ENCODE results near the gene TMEM63B. TPM values are rescaled to one million over a fixed set of nuclear protein-coding genes. Genes with fewer than 3 reads are reported as not detected.
"Not testable (repeated sequence)": the region's sequence is repeated elsewhere in the genome, so short reads cannot be mapped to it uniquely, and the experiment has no call there.

The TMEM63B gene
- total RNA-seq, 4 donors from 2014 or later, result 21.6 to 41.7 (median 29.3) TPM

DNA sequence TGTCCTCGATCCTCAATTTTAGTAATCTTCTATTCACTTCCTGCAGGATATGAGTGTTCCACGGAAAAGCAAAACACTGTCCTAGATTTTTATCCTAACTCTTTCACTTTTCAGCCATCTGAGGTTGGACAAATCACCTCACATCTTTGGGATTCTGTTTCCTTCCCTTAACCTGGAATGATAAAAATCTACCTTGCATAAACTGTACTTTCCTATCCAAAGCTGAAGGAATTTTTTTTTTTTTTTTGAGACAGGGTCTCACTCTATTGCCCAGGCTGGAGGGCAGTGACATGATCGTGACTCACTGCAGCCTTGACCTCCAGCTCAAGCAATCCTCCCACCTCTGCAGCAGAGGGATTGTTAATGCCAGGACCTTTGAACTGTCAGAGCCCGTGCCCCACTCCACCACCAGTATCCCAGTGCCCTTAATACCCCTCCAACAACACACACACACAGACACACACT lies 51.8 kb downstream of the TMEM63B start:
- intact Hi-C loops (cut with DNase I), result no loop called here

DNA sequence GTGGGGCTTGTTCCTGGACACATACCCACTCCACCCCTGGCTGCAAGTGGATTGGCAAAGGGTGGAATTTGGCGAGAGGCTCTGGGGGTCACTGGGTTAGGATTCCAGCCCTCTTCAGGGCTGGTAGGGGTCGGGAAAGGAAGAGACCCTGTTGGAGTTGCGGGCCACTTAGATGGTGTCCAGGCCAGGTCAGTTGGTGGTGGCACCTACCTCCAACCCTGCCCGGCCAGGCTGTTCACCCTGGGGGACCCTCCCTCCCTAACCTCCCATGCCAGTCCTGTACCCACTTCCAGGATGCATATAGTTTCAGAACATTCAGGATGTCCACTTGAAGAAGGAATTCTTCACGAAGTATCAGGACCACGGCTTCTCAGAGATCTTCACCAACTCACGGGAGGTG lies 52.3 kb downstream of the TMEM63B start:
- WGBS, 2 donors, result 95 to 96% methylated on average over 7 of the region's 7 CpGs
- no peak overlapping the region for H3K27ac ChIP-seq
- no peaks in the 10 kb centered on the region for H3K9me3 ChIP-seq
- H3K27me3 ChIP-seq, result no peaks in the 10 kb centered on the region
- intact Hi-C loops (cut with DNase I), result no loop called here
- no peaks in the 10 kb centered on the region for H3K4me1 ChIP-seq
- no peak for DNase-seq
- no peak overlapping the region for H3K4me3 ChIP-seq (replicated peaks in 1 of 3)
- TF ChIP-seq, protein P1, sequence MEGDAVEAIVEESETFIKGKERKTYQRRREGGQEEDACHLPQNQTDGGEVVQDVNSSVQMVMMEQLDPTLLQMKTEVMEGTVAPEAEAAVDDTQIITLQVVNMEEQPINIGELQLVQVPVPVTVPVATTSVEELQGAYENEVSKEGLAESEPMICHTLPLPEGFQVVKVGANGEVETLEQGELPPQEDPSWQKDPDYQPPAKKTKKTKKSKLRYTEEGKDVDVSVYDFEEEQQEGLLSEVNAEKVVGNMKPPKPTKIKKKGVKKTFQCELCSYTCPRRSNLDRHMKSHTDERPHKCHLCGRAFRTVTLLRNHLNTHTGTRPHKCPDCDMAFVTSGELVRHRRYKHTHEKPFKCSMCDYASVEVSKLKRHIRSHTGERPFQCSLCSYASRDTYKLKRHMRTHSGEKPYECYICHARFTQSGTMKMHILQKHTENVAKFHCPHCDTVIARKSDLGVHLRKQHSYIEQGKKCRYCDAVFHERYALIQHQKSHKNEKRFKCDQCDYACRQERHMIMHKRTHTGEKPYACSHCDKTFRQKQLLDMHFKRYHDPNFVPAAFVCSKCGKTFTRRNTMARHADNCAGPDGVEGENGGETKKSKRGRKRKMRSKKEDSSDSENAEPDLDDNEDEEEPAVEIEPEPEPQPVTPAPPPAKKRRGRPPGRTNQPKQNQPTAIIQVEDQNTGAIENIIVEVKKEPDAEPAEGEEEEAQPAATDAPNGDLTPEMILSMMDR (IDR thresholded peaks at IDR 0.05), result no peak
- TF ChIP-seq POLR2A (IDR thresholded peaks at IDR 0.05), result no peak
- H3K36me3 ChIP-seq, result no peaks in the 10 kb centered on the region

More for the DNA sequence above, 51.8 kb downstream of the TMEM63B start:
- WGBS, 2 donors, result 66 to 70% methylated on average over 4 of the region's 4 CpGs
- Histone ChIP-seq H3K27ac (no peak overlapping the region), H3K27me3 (no peaks in the 10 kb centered on the region), H3K36me3 (no peaks in the 10 kb centered on the region), H3K4me1 (no peaks in the 10 kb centered on the region), H3K4me3 (replicated peaks in 1 of 3) (no peak overlapping the region), H3K9me3 (no peaks in the 10 kb centered on the region)
- TF ChIP-seq, protein P1 (IDR thresholded peaks at IDR 0.05), result no peak
- TF ChIP-seq POLR2A (IDR thresholded peaks at IDR 0.05), result no peak
- DNase-seq, result no peak

GRCh38 chr6:44180406-44180805 lies 53.1 kb downstream of the TMEM63B start:
- 89 to 92% methylated on average over 4 of the region's 4 CpGs for WGBS, 2 donors
- TF ChIP-seq, protein P1 (IDR thresholded peaks at IDR 0.05), result no peak
- TF ChIP-seq POLR2A (IDR thresholded peaks at IDR 0.05), result no peak
- Histone ChIP-seq H3K27me3 (no peaks in the 10 kb centered on the region), H3K27ac (no peak overlapping the region), H3K4me1 (no peaks in the 10 kb centered on the region), H3K36me3 (no peaks in the 10 kb centered on the region), H3K9me3 (no peaks in the 10 kb centered on the region), H3K4me3 (replicated peaks in 1 of 3) (no peak overlapping the region)
- DNase-seq, result no peak
- intact Hi-C loops (cut with DNase I), result no loop called here

DNA sequence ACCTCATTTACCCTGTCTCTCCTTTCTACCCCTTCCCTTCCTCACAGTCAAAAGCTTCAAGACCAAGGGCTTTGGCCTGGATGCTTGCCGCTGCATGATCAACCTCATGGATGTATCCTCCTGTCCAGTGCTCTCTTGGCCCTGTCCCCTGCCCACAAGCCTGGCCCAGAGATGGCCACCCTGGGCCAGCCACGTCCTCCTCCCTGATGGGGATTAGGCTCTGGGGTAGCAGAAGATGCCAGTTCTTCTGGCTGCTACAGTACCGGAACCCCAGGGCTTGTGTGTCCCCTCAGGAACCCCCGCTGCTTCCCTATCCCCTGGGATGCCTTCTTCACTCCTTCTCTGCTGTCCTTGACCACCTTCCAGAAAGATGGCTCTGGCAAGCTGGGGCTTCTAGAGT lies 53.5 kb downstream of the TMEM63B start:
- H3K27ac ChIP-seq, result no peak overlapping the region
- intact Hi-C loops (cut with DNase I), result no loop called here
- WGBS, 2 donors, result 95 to 97% methylated on average over 4 of the region's 4 CpGs
- no peaks in the 10 kb centered on the region for H3K9me3 ChIP-seq
- H3K36me3 ChIP-seq, result no peaks in the 10 kb centered on the region
- no peak for DNase-seq
- TF ChIP-seq, protein P1 (IDR thresholded peaks at IDR 0.05), result no peak
- TF ChIP-seq POLR2A (IDR thresholded peaks at IDR 0.05), result no peak
- no peaks in the 10 kb centered on the region for H3K27me3 ChIP-seq
- no peaks in the 10 kb centered on the region for H3K4me1 ChIP-seq
- H3K4me3 ChIP-seq (replicated peaks in 1 of 3), result no peak overlapping the region

DNA sequence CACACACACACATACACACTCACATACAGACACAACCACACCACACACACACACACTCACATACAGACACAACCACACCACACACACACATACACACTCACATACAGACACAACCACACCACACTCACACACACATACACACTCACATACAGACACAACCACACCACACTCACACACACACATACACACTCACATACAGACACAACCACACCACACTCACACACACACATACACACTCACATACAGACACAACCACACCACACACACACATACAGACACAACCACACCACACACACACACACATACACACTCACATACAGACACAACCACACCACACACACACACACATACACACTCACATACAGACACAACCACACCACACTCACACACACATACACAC lies 54.4 kb downstream of the TMEM63B start:
- H3K27me3 ChIP-seq; intact Hi-C loops (cut with DNase I); H3K4me1 ChIP-seq; H3K9me3 ChIP-seq; H3K4me3 ChIP-seq (replicated peaks in 1 of 3); DNase-seq; H3K27ac ChIP-seq; H3K36me3 ChIP-seq: not testable (repeated sequence)

DNA sequence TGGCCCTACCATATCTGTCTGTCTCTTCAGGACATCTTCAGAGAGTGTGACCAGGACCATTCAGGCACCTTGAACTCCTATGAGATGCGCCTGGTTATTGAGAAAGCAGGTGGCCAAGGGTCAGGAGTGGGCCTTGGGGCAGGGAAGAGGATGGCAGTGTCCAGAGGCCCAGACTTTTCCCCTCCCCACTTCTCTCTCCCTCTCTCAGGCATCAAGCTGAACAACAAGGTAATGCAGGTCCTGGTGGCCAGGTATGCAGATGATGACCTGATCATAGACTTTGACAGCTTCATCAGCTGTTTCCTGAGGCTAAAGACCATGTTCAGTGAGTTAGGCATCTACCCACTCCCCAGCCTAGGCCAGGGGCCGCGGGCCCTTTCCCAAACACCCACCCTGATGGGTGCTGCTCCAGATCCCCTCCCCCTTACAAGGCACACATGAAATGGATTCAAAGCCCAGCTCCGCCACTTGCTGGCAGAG lies 55.6 kb downstream of the TMEM63B start:
- Histone ChIP-seq H3K27ac (no peak overlapping the region), H3K27me3 (no peaks in the 10 kb centered on the region), H3K4me1 (no peaks in the 10 kb centered on the region), H3K9me3 (no peaks in the 10 kb centered on the region), H3K4me3 (replicated peaks in 1 of 3) (no peak overlapping the region), H3K36me3 (no peaks in the 10 kb centered on the region)
- 92 to 95% methylated on average over 4 of the region's 4 CpGs for WGBS, 2 donors
- no peak for TF ChIP-seq POLR2A (IDR thresholded peaks at IDR 0.05)
- TF ChIP-seq, protein P1 (IDR thresholded peaks at IDR 0.05), result no peak
- DNase-seq, result no peak
- intact Hi-C loops (cut with DNase I), result no loop called here

Measured in thyroid gland (tissue), 4 donors.